SK-N-SH (cell line): ENCODE measurements around the gene GDA. TPM values are rescaled to one million over a fixed set of nuclear protein-coding genes. Genes with fewer than 3 reads are reported as not detected.

Experiments used
- CTCF ChIA-PET: fragments of 300-600, 350-600 bp; formaldehyde crosslinking; extraction: SDS; loops from one replicate; lab custom pipeline; 2021; lab: Yijun Ruan, JAX
- POLR2A ChIA-PET: fragments of 350-600 bp; sonication (Branson Sonifier 250); formaldehyde crosslinking; extraction: SDS; loops from one replicate; lab custom pipeline; 2020; ENCODE audit warnings: antibody characterized with exemption, inconsistent platforms; lab: Yijun Ruan, JAX
- DNase-seq: peaks from one replicate; pipeline ENCODE4 v3.0.0; 2012
- H2AFZ ChIP-seq: fragments of 200-600 bp; sonication (generic); 2 replicates; pipeline ENCODE4 v1.8.1; 2016; ENCODE audit warnings: antibody characterized with exemption, mild to moderate bottlenecking, low read depth
- H3F3A ChIP-seq: fragments of 200-600 bp; sonication (generic); replicated peaks from 2 replicates; pipeline ENCODE3; 2016; ENCODE audit warnings: antibody characterized with exemption, mild to moderate bottlenecking; ENCODE audit not compliant: insufficient read depth
- H3K27ac ChIP-seq, 2 experiments: fragments of 200-500 bp in 1 of 2; fragments of 200-600 bp in 1 of 2; sonication (Bioruptor generic) in 1 of 2; sonication (generic), shearing (Covaris generic) in 1 of 2; 2 replicates each; pipeline versions ENCODE4 v1.5.1 to v1.6.1; 2014 to 2016; ENCODE audit warnings: low read depth in 2 of 2, inconsistent platforms in 1 of 2, low read length in 1 of 2, mild to moderate bottlenecking in 1 of 2, mixed read lengths in 1 of 2
- H3K27me3 ChIP-seq: fragments of 200-600 bp; sonication (generic), shearing (Covaris generic); 2 replicates; pipeline ENCODE4 v1.6.1; 2016; ENCODE audit warnings: mixed run types; ENCODE audit not compliant: insufficient read depth
- H3K36me3 ChIP-seq, 2 experiments: fragments of 200-500 bp in 1 of 2; fragments of 200-600 bp in 1 of 2; sonication (Bioruptor generic) in 1 of 2; sonication (generic) in 1 of 2; replicated peaks in 1 of 2; 2 replicates each; pipeline versions ENCODE3 to v1.5.1; 2014 to 2016; ENCODE audit warnings: low read length in 1 of 2, mild to moderate bottlenecking in 1 of 2; ENCODE audit not compliant: insufficient read depth in 2 of 2, control insufficient read depth in 1 of 2
- H3K4me1 ChIP-seq, 2 experiments: fragments of 200-500 bp in 1 of 2; fragments of 200-600 bp in 1 of 2; sonication (Bioruptor generic) in 1 of 2; sonication (generic), shearing (Covaris generic) in 1 of 2; 2 replicates each; pipeline versions ENCODE4 v1.5.1 to v1.6.1; 2014 to 2016; ENCODE audit warnings: low read depth in 1 of 2, low read length in 1 of 2, mixed run types in 1 of 2; ENCODE audit not compliant: insufficient read depth in 2 of 2, control insufficient read depth in 1 of 2
- H3K4me2 ChIP-seq: fragments of 200-600 bp; sonication (generic), shearing (Covaris generic); 2 replicates; pipeline ENCODE4 v1.6.1; 2017; ENCODE audit warnings: mixed run types
- H3K4me3 ChIP-seq, 2 experiments: fragments of 200-500 bp in 1 of 2; fragments of 200-600 bp in 1 of 2; sonication (Bioruptor generic) in 1 of 2; sonication (generic), shearing (Covaris generic) in 1 of 2; 2 replicates each; pipeline versions ENCODE4 v1.5.1 to v1.8.1; 2014 to 2016; ENCODE audit warnings: low read depth in 2 of 2, inconsistent platforms in 1 of 2, low read length in 1 of 2, mild to moderate bottlenecking in 1 of 2, mixed read lengths in 1 of 2, moderate library complexity in 1 of 2
- H3K79me2 ChIP-seq: fragments of 200-600 bp; sonication (generic); 2 replicates; pipeline ENCODE4 v1.8.1; 2017; ENCODE audit warnings: mild to moderate bottlenecking; ENCODE audit not compliant: insufficient read depth
- H3K9ac ChIP-seq: fragments of 200-600 bp; sonication (generic); 2 replicates; pipeline ENCODE4 v1.6.1; 2017; ENCODE audit warnings: mixed run types
- H3K9me2 ChIP-seq: fragments of 200-600 bp; sonication (generic); 2 replicates; pipeline ENCODE4 v1.6.1; 2017; ENCODE audit warnings: mixed run types
- H3K9me3 ChIP-seq: fragments of 200-600 bp; sonication (generic); 2 replicates; pipeline ENCODE4 v1.6.1; 2017; ENCODE audit warnings: mixed run types, mild to moderate bottlenecking, moderate library complexity
- H4K20me1 ChIP-seq: fragments of 200-600 bp; sonication (generic); 2 replicates; pipeline ENCODE4 v1.6.1; 2017; ENCODE audit warnings: mild to moderate bottlenecking, mixed run types; ENCODE audit not compliant: insufficient read depth
- CHD2 ChIP-seq: fragments of 150-350 bp; IDR thresholded peaks from 2 replicates; pipeline ENCODE4 v1.6.1; 2018; ENCODE audit warnings: low read length; ENCODE audit not compliant: partially characterized antibody
- CTCF ChIP-seq: fragments of 200-600 bp; sonication (generic); IDR thresholded peaks from 2 replicates; pipeline ENCODE4 v1.6.1; 2017; ENCODE audit warnings: antibody characterized with exemption, mild to moderate bottlenecking, moderate library complexity
- ELF1 ChIP-seq: IDR thresholded peaks from 2 replicates; pipeline ENCODE4 v1.4.0; 2012
- EP300 ChIP-seq, 2 experiments: IDR thresholded peaks; 2 replicates each; pipeline versions ENCODE4 v1.4.0 to v1.6.1; 2012; ENCODE audit warnings: borderline replicate concordance in 1 of 2, low read depth in 1 of 2, low read length in 1 of 2
- GATA2 ChIP-seq: sonication (generic); formaldehyde crosslinking; IDR thresholded peaks from 2 replicates; pipeline ENCODE4 v1.5.0; 2020; ENCODE audit warnings: mild to moderate bottlenecking, missing genetic modification reagents
- IRF3 ChIP-seq: fragments of 150-350 bp; IDR thresholded peaks from 2 replicates; pipeline ENCODE4 v1.6.1; 2016; ENCODE audit warnings: mild to moderate bottlenecking, low read depth, low read length
- MAX ChIP-seq: IDR thresholded peaks from 2 replicates; pipeline ENCODE4 v1.4.0; 2012; ENCODE audit warnings: low read depth
- MEF2A ChIP-seq: IDR thresholded peaks from 2 replicates; pipeline ENCODE4 v1.4.0; 2012; ENCODE audit warnings: low read depth, borderline replicate concordance
- MXI1 ChIP-seq: IDR thresholded peaks from 2 replicates; pipeline ENCODE4 v1.6.1; 2012; ENCODE audit warnings: mild to moderate bottlenecking, low read depth, low read length, improper control_type of control experiment
- NFIC ChIP-seq: IDR thresholded peaks from 2 replicates; pipeline ENCODE4 v1.4.0; 2012; ENCODE audit warnings: borderline replicate concordance
- PBX3 ChIP-seq: IDR thresholded peaks from 2 replicates; pipeline ENCODE4; 2012
- POLR2AphosphoS5 ChIP-seq: IDR thresholded peaks from 2 replicates; pipeline ENCODE4 v1.6.1; 2012; ENCODE audit warnings: low read depth, low read length
- TAF1 ChIP-seq: IDR thresholded peaks from 2 replicates; pipeline ENCODE4 v1.6.1; 2012; ENCODE audit warnings: low read depth, mild to moderate bottlenecking, low read length, moderate library complexity, borderline replicate concordance
- USF2 ChIP-seq: fragments of 150-350 bp; IDR thresholded peaks from 2 replicates; pipeline ENCODE4 v1.6.1; 2017; ENCODE audit warnings: antibody characterized with exemption, low read length, low read depth, borderline replicate concordance
- YY1 ChIP-seq: IDR thresholded peaks from 2 replicates; pipeline ENCODE4 v1.4.0; 2012; ENCODE audit warnings: low read depth, mild to moderate bottlenecking
- ZBTB33 ChIP-seq: IDR thresholded peaks from 2 replicates; pipeline ENCODE4 v1.4.0; 2012; ENCODE audit warnings: low read depth, borderline replicate concordance
- polyA plus RNA-seq, 3 experiments: library from polyadenylated mRNA; depleted of rRNA; stranded (reverse); fragments of >200 nt; gene quantifications; 2 replicates each; pipeline ENCODE4 v1.2.3, GENCODE V29; 2012

GDA gene
- polyA plus RNA-seq, 1 of the 3 experiments (the other 2 are of a cell fraction), result not detected

- Histone ChIP-seq H3K27me3 (no peaks in the 10 kb centered on the region; the same call in 1 of the 2 replicates), H4K20me1 (no peaks in the 10 kb centered on the region), H3K79me2 (no peaks in the 10 kb centered on the region), H3K4me1 (no peaks in the 10 kb centered on the region), H3F3A (no peaks in the 10 kb centered on the region), H3K9ac (no peak overlapping the region), H3K9me3 (no peaks in the 10 kb centered on the region), H3K4me2 (no peak overlapping the region), H3K36me3 (no peaks in the 10 kb centered on the region), H2AFZ (no peak overlapping the region), H3K9me2 (no peaks in the 10 kb centered on the region), H3K27ac (no peak overlapping the region), H3K4me3 (no peak overlapping the region)
- POLR2A ChIA-PET, result no interaction called here
- CTCF ChIA-PET, result interaction anchor here (0.7 to 1.1 kb wide), 3 partner anchors 48 to 180 kb away, joined by 3 read pairs; no protein-coding TSS in a partner anchor
- DNase-seq, result no peak
- TF ChIP-seq CTCF (no peak), MAX (no peak), GATA2 (CRISPR knock-in tag) (no peak), IRF3 (no peak), ZBTB33 (no peak), YY1 (no peak), CHD2 (no peak)
These were observed 56.3 kb downstream of the GDA start for GRCh38 chr9:72205513-72205912.

- ChIA-PET POLR2A (no interaction called here), CTCF (interaction anchor here (1.1 kb wide), 1 partner anchor 64 kb away, joined by 3 read pairs; no protein-coding TSS in a partner anchor)
- DNase-seq, result no peak
- H3K27me3 ChIP-seq, result no peaks in the 10 kb centered on the region; the same call in 1 of the 2 replicates
- no peaks in the 10 kb centered on the region for H3K36me3 ChIP-seq
- no peaks in the 10 kb centered on the region for H3K79me2 ChIP-seq
- H3K9ac ChIP-seq, result no peak overlapping the region
- H3K9me2 ChIP-seq, result no peaks in the 10 kb centered on the region
- H3K4me3 ChIP-seq, result no peak overlapping the region
- H2AFZ ChIP-seq, result no peak overlapping the region
- H3K4me2 ChIP-seq, result no peak overlapping the region
- H3K9me3 ChIP-seq, result no peaks in the 10 kb centered on the region
- no peaks in the 10 kb centered on the region for H4K20me1 ChIP-seq
- no peaks in the 10 kb centered on the region for H3K4me1 ChIP-seq
- no peaks in the 10 kb centered on the region for H3F3A ChIP-seq
- no peak overlapping the region for H3K27ac ChIP-seq
- no peak for TF ChIP-seq PBX3
- TF ChIP-seq GATA2 (CRISPR knock-in tag), result no peak
- no peak for TF ChIP-seq ELF1
- no peak for TF ChIP-seq EP300 (IDR thresholded peaks at IDR 0.05; ENCODE audit: borderline replicate concordance in 1 of 2, low read depth in 1 of 2, low read length in 1 of 2)
- TF ChIP-seq CHD2, result no peak
- no peak for TF ChIP-seq NFIC
- TF ChIP-seq POLR2AphosphoS5, result no peak
- no peak for TF ChIP-seq MXI1
- TF ChIP-seq IRF3, result no peak
- TF ChIP-seq TAF1, result no peak
- no peak for TF ChIP-seq MEF2A
- no peak for TF ChIP-seq USF2
These were observed 58.0 kb downstream of the GDA start for GRCh38 chr9:72207278-72207677.
